CD14-positive monocyte (primary cell): ENCODE measurements around the gene SOBP. TPM values are rescaled to one million over a fixed set of nuclear protein-coding genes. Genes with fewer than 3 reads are reported as not detected.

Source experiments
- DNase-seq, 3 donors: peaks; one replicate each; pipeline ENCODE4 v3.0.0-alpha.2; 2011 to 2022
- H2AFZ ChIP-seq: 2 replicates; pipeline ENCODE4 v1.6.0; 2012; ENCODE audit warnings: mild to moderate bottlenecking, low read depth, low read length, inconsistent platforms; ENCODE audit not compliant: insufficient read depth, poor library complexity, severe bottlenecking
- H3K27ac ChIP-seq, 2 donors: 1 replicate in 1 of 2; 2 replicates in 1 of 2; pipeline ENCODE4 v1.5.1; 2012 to 2013; ENCODE audit warnings: low read length in 2 of 2, control low read depth in 1 of 2, inconsistent platforms in 1 of 2, low read depth in 1 of 2, mild to moderate bottlenecking in 1 of 2
- H3K27me3 ChIP-seq, 2 donors: one replicate each; pipeline versions ENCODE4 v1.6.0 to v1.6.1; 2011 to 2013; ENCODE audit warnings: low read length in 2 of 2; ENCODE audit not compliant: control insufficient read depth in 2 of 2, insufficient read depth in 2 of 2
- H3K36me3 ChIP-seq, 2 donors: replicated peaks in 1 of 2; 1 replicate in 1 of 2; 2 replicates in 1 of 2; pipeline versions ENCODE4 v1.5.1 to v1.6.1; 2012 to 2013; ENCODE audit warnings: low read length in 2 of 2, control low read depth in 1 of 2, inconsistent platforms in 1 of 2, mild to moderate bottlenecking in 1 of 2; ENCODE audit not compliant: insufficient read depth in 2 of 2, control insufficient read depth in 1 of 2
- H3K4me1 ChIP-seq, 2 donors: 1 replicate in 1 of 2; 2 replicates in 1 of 2; pipeline versions ENCODE4 v1.5.1 to v1.6.1; 2012 to 2013; ENCODE audit warnings: low read length in 2 of 2, control low read depth in 1 of 2, inconsistent platforms in 1 of 2, mild to moderate bottlenecking in 1 of 2, moderate library complexity in 1 of 2; ENCODE audit not compliant: insufficient read depth in 2 of 2, control insufficient read depth in 1 of 2
- H3K4me2 ChIP-seq: replicated peaks from 2 replicates; pipeline ENCODE3; 2012; ENCODE audit warnings: low read length, moderate library complexity, mild to moderate bottlenecking; ENCODE audit not compliant: poor library complexity, severe bottlenecking; ENCODE audit errors: extremely low read depth
- H3K4me3 ChIP-seq, 3 experiments: fragments of 200-600 bp in 1 of 3; sonication (generic) in 1 of 3; replicated peaks in 1 of 3; 1 replicate in 2 of 3; 2 replicates in 1 of 3; pipeline ENCODE4 v1.5.1; 2011 to 2013; ENCODE audit warnings: low read length in 3 of 3, mild to moderate bottlenecking in 3 of 3, control low read depth in 2 of 3, low read depth in 2 of 3, inconsistent platforms in 1 of 3, moderate library complexity in 1 of 3
- H3K79me2 ChIP-seq: 2 replicates; pipeline ENCODE4 v1.6.0; 2012; ENCODE audit warnings: mild to moderate bottlenecking, control low read depth, inconsistent platforms, low read length, moderate library complexity; ENCODE audit not compliant: insufficient read depth
- H3K9ac ChIP-seq: 2 replicates; pipeline ENCODE4 v1.6.0; 2017; ENCODE audit warnings: low read length, mild to moderate bottlenecking; ENCODE audit not compliant: insufficient read depth, poor library complexity, severe bottlenecking
- H3K9me3 ChIP-seq, 2 donors: replicated peaks in 1 of 2; 1 replicate in 1 of 2; 2 replicates in 1 of 2; pipeline versions ENCODE4 v1.5.1 to v1.6.1; 2012 to 2013; ENCODE audit warnings: low read length in 2 of 2, control low read depth in 1 of 2; ENCODE audit not compliant: control insufficient read depth in 1 of 2, insufficient read depth in 1 of 2
- H4K20me1 ChIP-seq: 2 replicates; pipeline ENCODE4 v1.6.0; 2012; ENCODE audit warnings: mild to moderate bottlenecking, low read length, control low read depth, moderate library complexity; ENCODE audit not compliant: insufficient read depth
- H3K27ac Mint-ChIP-seq, 7 donors: one replicate each; pipeline ENCODE4 v1.8.0; 2020; ENCODE audit warnings: mild to moderate bottlenecking in 7 of 7, mixed read lengths in 7 of 7, moderate library complexity in 6 of 7, inconsistent platforms in 2 of 7
- H3K27me3 Mint-ChIP-seq, 3 donors: one replicate each; pipeline ENCODE4 v1.8.0; 2021 to 2022; ENCODE audit warnings: low read depth in 3 of 3, mild to moderate bottlenecking in 3 of 3, mixed read lengths in 3 of 3, moderate library complexity in 3 of 3, inconsistent platforms in 1 of 3
- H3K36me3 Mint-ChIP-seq, 2 donors: one replicate each; pipeline ENCODE4 v1.8.0; 2020; ENCODE audit warnings: mixed read lengths in 2 of 2, inconsistent platforms in 1 of 2, mild to moderate bottlenecking in 1 of 2
- H3K4me1 Mint-ChIP-seq: one replicate; pipeline ENCODE4 v1.8.0; 2020; ENCODE audit warnings: mild to moderate bottlenecking, mixed read lengths
- H3K4me3 Mint-ChIP-seq, 2 donors: one replicate each; pipeline ENCODE4 v1.8.0; 2020; ENCODE audit warnings: mild to moderate bottlenecking in 2 of 2, mixed read lengths in 2 of 2, moderate library complexity in 1 of 2
- H3K9me3 Mint-ChIP-seq, 7 donors: one replicate each; pipeline ENCODE4 v1.8.0; 2020 to 2022; ENCODE audit warnings: mixed read lengths in 7 of 7, mild to moderate bottlenecking in 6 of 7, moderate library complexity in 6 of 7, inconsistent platforms in 2 of 7
- CTCF ChIP-seq: fragments of 200-600 bp; IDR thresholded peaks from one replicate; pipeline ENCODE4 v1.8.0; 2022; ENCODE audit warnings: antibody characterized with exemption, mild to moderate bottlenecking
- WGBS: methylation state at CpG from one replicate; pipeline ENCODE4 v1.1.5; 2013; ENCODE audit warnings: missing lambda C conversion rate; ENCODE audit not compliant: insufficient coverage; 5-methylcytosine and 5-hydroxymethylcytosine counted together
- intact Hi-C, 2 donors: fragments of 100-400 bp; cut with micrococcal nuclease; formaldehyde crosslinking; loops; one replicate each; pipeline versions ENCODE4 v1.15.0 to v1.15.1; 2023
- polyA plus RNA-seq, 3 donors: library from polyadenylated mRNA; depleted of rRNA in 1 of 3; unstranded in 2 of 3; stranded (reverse) in 1 of 3; fragments of 300-500 nt in 2 of 3; fragments of >200 nt in 1 of 3; fragmentation: Illumina TruSeq in 2 of 3; gene quantifications; 1 replicate in 2 of 3; 2 replicates in 1 of 3; pipeline ENCODE4 v1.2.3, GENCODE V29; 2012 to 2021

SOBP gene
- polyA plus RNA-seq, 3 donors: not detected

GRCh38 chr6:107699697-107700325 lies 209.9 kb downstream of the SOBP start:
- Histone ChIP-seq H3K4me3 (no peak overlapping the region), H3K27me3 (peaks cover 2 to 5% of the 10 kb centered on the region in 2 donors), H3K4me1 (no peaks in the 10 kb centered on the region), H3K9ac (no peak overlapping the region), H4K20me1 (no peaks in the 10 kb centered on the region), H2AFZ (no peak overlapping the region), H3K27ac (no peak overlapping the region), H3K36me3 (no peaks in the 10 kb centered on the region), H3K9me3 (no peaks in the 10 kb centered on the region), H3K79me2 (no peaks in the 10 kb centered on the region), H3K4me2 (no peak overlapping the region)
- H3K4me1 Mint-ChIP-seq: peaks cover 1% of the 10 kb centered on the region
- DNase-seq: no peak
- 35% methylated on average over 11 of the region's 14 CpGs for WGBS
- H3K4me3 Mint-ChIP-seq: peak overlapping the region in 1 of 2 donors; percentile 50
- no peaks in the 10 kb centered on the region for H3K9me3 Mint-ChIP-seq
- H3K36me3 Mint-ChIP-seq: no peaks in the 10 kb centered on the region
- peaks cover 12 to 18% (median 13%) of the 10 kb centered on the region in 3 donors for H3K27me3 Mint-ChIP-seq
- intact Hi-C loops: no loop called here
- H3K27ac Mint-ChIP-seq: no peak overlapping the region
- TF ChIP-seq CTCF: no peak

GRCh38 chr6:107703606-107704005 lies 213.7 kb downstream of the SOBP start:
- peaks cover 6 to 11% (median 11%) of the 10 kb centered on the region in 3 donors for H3K27me3 Mint-ChIP-seq
- no peaks in the 10 kb centered on the region for H4K20me1 ChIP-seq
- no peak overlapping the region for H2AFZ ChIP-seq
- no peaks in the 10 kb centered on the region for H3K36me3 Mint-ChIP-seq
- no peaks in the 10 kb centered on the region for H3K79me2 ChIP-seq
- no peaks in the 10 kb centered on the region for H3K36me3 ChIP-seq
- WGBS: 90% methylated on average over 3 of the region's 5 CpGs
- intact Hi-C loops: no loop called here
- DNase-seq: no peak
- no peak for TF ChIP-seq CTCF
- no peak overlapping the region for H3K4me2 ChIP-seq
- H3K9ac ChIP-seq: no peak overlapping the region
- H3K27me3 ChIP-seq: peaks cover 2 to 5% of the 10 kb centered on the region in 2 donors
- H3K4me1 Mint-ChIP-seq: peaks cover 1% of the 10 kb centered on the region
- H3K9me3 ChIP-seq: no peaks in the 10 kb centered on the region
- no peaks in the 10 kb centered on the region for H3K4me1 ChIP-seq
- no peaks in the 10 kb centered on the region for H3K9me3 Mint-ChIP-seq
- H3K4me3 Mint-ChIP-seq: no peak overlapping the region
- no peak overlapping the region for H3K27ac Mint-ChIP-seq
- H3K27ac ChIP-seq: no peak overlapping the region
- no peak overlapping the region for H3K4me3 ChIP-seq
